GM23338 (cell line): ENCODE data around the gene RFX8. TPM values are rescaled to one million over a fixed set of nuclear protein-coding genes. Genes with fewer than 3 reads are reported as not detected.

Experiments
- ATAC-seq: fragments of 200-7000 bp; cut with Tn5 transposase; 3 replicates; pipeline ENCODE4 v1.9.1; 2020
- DNase-seq: peaks from one replicate; pipeline ENCODE4 v3.0.0-alpha.2; 2015; ENCODE audit warnings: low spot score
- H2AFZ ChIP-seq: fragments of 200-600 bp; sonication (generic); 2 replicates; pipeline ENCODE4 v1.8.0; 2016; ENCODE audit warnings: antibody characterized with exemption, mild to moderate bottlenecking, moderate library complexity
- H3F3A ChIP-seq: fragments of 200-600 bp; sonication (generic); replicated peaks from 2 replicates; pipeline ENCODE4 v1.8.0; 2017; ENCODE audit warnings: antibody characterized with exemption, mixed run types, low read depth
- H3K27ac ChIP-seq: fragments of 200-600 bp; sonication (generic); 2 replicates; pipeline ENCODE4 v1.6.1; 2016; ENCODE audit warnings: low read depth
- H3K27me3 ChIP-seq: fragments of 200-600 bp; sonication (generic); 2 replicates; pipeline ENCODE4 v1.8.0; 2016; ENCODE audit warnings: mild to moderate bottlenecking, mixed run types, moderate library complexity; ENCODE audit not compliant: insufficient read depth
- H3K36me3 ChIP-seq: fragments of 200-600 bp; sonication (generic); 2 replicates; pipeline ENCODE4 v1.8.0; 2016; ENCODE audit warnings: mild to moderate bottlenecking; ENCODE audit not compliant: insufficient read depth
- H3K4me1 ChIP-seq: fragments of 200-600 bp; sonication (generic); 2 replicates; pipeline ENCODE4 v1.8.0; 2016; ENCODE audit warnings: mild to moderate bottlenecking, moderate library complexity; ENCODE audit not compliant: insufficient read depth
- H3K4me2 ChIP-seq: fragments of 200-600 bp; sonication (generic); 2 replicates; pipeline ENCODE4 v1.7.1; 2017; ENCODE audit warnings: mixed run types
- H3K4me3 ChIP-seq: fragments of 200-600 bp; sonication (generic); 2 replicates; pipeline ENCODE4 v1.6.1; 2016; ENCODE audit warnings: mixed run types
- H3K79me2 ChIP-seq: fragments of 200-600 bp; sonication (generic); replicated peaks from 2 replicates; pipeline ENCODE4 v1.8.0; 2017; ENCODE audit warnings: mild to moderate bottlenecking; ENCODE audit not compliant: insufficient read depth
- H3K9me2 ChIP-seq: fragments of 200-600 bp; sonication (generic); 2 replicates; pipeline ENCODE4 v1.8.0; 2017; ENCODE audit not compliant: insufficient read depth
- H4K20me1 ChIP-seq: fragments of 200-600 bp; sonication (generic); replicated peaks from 2 replicates; pipeline ENCODE4 v1.8.0; 2017; ENCODE audit warnings: mild to moderate bottlenecking; ENCODE audit not compliant: insufficient read depth
- H3K27ac Mint-ChIP-seq: 2 replicates; pipeline ENCODE4 v1.8.0; 2020; ENCODE audit warnings: inconsistent platforms, mild to moderate bottlenecking, moderate library complexity, mixed read lengths
- H3K27me3 Mint-ChIP-seq: 3 replicates; pipeline ENCODE4 v1.8.0; 2022; ENCODE audit warnings: low read depth, mild to moderate bottlenecking, moderate library complexity, mixed read lengths, inconsistent platforms; ENCODE audit not compliant: insufficient read depth, poor library complexity
- H3K36me3 Mint-ChIP-seq: 3 replicates; pipeline ENCODE4 v1.8.0; 2021; ENCODE audit warnings: low read depth, mild to moderate bottlenecking, inconsistent platforms, moderate library complexity, mixed read lengths
- H3K4me1 Mint-ChIP-seq: 3 replicates; pipeline ENCODE4 v1.8.0; 2020; ENCODE audit warnings: mild to moderate bottlenecking, inconsistent platforms, mixed read lengths
- H3K4me3 Mint-ChIP-seq: 3 replicates; pipeline ENCODE4 v1.8.0; 2021; ENCODE audit warnings: moderate library complexity, mild to moderate bottlenecking, inconsistent platforms, mixed read lengths
- H3K9me3 Mint-ChIP-seq: 3 replicates; pipeline ENCODE4 v1.8.0; 2020; ENCODE audit warnings: moderate library complexity, mild to moderate bottlenecking, inconsistent platforms, mixed read lengths
- NANOG ChIP-seq: IDR thresholded peaks from 2 replicates; pipeline ENCODE4 v1.6.1; 2016; ENCODE audit warnings: antibody characterized with exemption, borderline replicate concordance
- REST ChIP-seq: IDR thresholded peaks from one replicate; pipeline ENCODE4 v1.6.1; 2018; ENCODE audit warnings: antibody characterized with exemption; ENCODE audit not compliant: unreplicated experiment
- ZNF114 ChIP-seq: fragments of 250-450 bp; sonication (Bioruptor Pico); IDR thresholded peaks from 2 replicates; pipeline ENCODE4 v1.5.0; 2020; ENCODE audit warnings: mild to moderate bottlenecking, moderate library complexity
- polyA plus RNA-seq: library from polyadenylated mRNA; unstranded; fragments of >200 nt; fragmentation: Nextera tagmentation; extraction: Ambion mirVana; gene quantifications from 2 replicates; pipeline ENCODE4 v1.2.1, GENCODE V29; 2016
- total RNA-seq: library from RNA; depleted of rRNA; stranded (reverse); fragments of >200 nt; shearing (Covaris generic); gene quantifications from 2 replicates; pipeline ENCODE4 v1.2.3, GENCODE V29; 2014
- TF ChIP-seq, protein P1 (sequence below): fragments of 250-450 bp; sonication (Bioruptor Pico); IDR thresholded peaks from 2 replicates; pipeline ENCODE4 v1.5.0; 2020; ENCODE audit warnings: mild to moderate bottlenecking, moderate library complexity

Gene RFX8
- total and polyA plus RNA-seq, 2 experiments from 2014 or later, result 0.65 to 1.5 TPM

- no peak overlapping the region for H3K27ac Mint-ChIP-seq
Measured at GRCh38 chr2:101480764-101481163, 5.9 kb upstream of the RFX8 start.

More at GRCh38 chr2:101480764-101481163, 5.9 kb upstream of the RFX8 start:
- Histone ChIP-seq H3K9me2 (no peaks in the 10 kb centered on the region), H3K27ac (no peak overlapping the region), H3K27me3 (no peaks in the 10 kb centered on the region), H4K20me1 (no peaks in the 10 kb centered on the region), H3K4me3 (no peak overlapping the region), H3K4me1 (peaks cover 22% of the 10 kb centered on the region), H3K4me2 (no peak overlapping the region), H2AFZ (no peak overlapping the region; the same call in 1 of the 2 replicates), H3K36me3 (no peaks in the 10 kb centered on the region), H3K79me2 (no peaks in the 10 kb centered on the region), H3F3A (peaks cover 5% of the 10 kb centered on the region; the same call in 1 of the 2 replicates)
- H3K4me3 Mint-ChIP-seq, result no peak overlapping the region
- peaks cover 3% of the 10 kb centered on the region for H3K27me3 Mint-ChIP-seq
- no peak for TF ChIP-seq ZNF114 (CRISPR knock-in tag)
- TF ChIP-seq, protein P1, sequence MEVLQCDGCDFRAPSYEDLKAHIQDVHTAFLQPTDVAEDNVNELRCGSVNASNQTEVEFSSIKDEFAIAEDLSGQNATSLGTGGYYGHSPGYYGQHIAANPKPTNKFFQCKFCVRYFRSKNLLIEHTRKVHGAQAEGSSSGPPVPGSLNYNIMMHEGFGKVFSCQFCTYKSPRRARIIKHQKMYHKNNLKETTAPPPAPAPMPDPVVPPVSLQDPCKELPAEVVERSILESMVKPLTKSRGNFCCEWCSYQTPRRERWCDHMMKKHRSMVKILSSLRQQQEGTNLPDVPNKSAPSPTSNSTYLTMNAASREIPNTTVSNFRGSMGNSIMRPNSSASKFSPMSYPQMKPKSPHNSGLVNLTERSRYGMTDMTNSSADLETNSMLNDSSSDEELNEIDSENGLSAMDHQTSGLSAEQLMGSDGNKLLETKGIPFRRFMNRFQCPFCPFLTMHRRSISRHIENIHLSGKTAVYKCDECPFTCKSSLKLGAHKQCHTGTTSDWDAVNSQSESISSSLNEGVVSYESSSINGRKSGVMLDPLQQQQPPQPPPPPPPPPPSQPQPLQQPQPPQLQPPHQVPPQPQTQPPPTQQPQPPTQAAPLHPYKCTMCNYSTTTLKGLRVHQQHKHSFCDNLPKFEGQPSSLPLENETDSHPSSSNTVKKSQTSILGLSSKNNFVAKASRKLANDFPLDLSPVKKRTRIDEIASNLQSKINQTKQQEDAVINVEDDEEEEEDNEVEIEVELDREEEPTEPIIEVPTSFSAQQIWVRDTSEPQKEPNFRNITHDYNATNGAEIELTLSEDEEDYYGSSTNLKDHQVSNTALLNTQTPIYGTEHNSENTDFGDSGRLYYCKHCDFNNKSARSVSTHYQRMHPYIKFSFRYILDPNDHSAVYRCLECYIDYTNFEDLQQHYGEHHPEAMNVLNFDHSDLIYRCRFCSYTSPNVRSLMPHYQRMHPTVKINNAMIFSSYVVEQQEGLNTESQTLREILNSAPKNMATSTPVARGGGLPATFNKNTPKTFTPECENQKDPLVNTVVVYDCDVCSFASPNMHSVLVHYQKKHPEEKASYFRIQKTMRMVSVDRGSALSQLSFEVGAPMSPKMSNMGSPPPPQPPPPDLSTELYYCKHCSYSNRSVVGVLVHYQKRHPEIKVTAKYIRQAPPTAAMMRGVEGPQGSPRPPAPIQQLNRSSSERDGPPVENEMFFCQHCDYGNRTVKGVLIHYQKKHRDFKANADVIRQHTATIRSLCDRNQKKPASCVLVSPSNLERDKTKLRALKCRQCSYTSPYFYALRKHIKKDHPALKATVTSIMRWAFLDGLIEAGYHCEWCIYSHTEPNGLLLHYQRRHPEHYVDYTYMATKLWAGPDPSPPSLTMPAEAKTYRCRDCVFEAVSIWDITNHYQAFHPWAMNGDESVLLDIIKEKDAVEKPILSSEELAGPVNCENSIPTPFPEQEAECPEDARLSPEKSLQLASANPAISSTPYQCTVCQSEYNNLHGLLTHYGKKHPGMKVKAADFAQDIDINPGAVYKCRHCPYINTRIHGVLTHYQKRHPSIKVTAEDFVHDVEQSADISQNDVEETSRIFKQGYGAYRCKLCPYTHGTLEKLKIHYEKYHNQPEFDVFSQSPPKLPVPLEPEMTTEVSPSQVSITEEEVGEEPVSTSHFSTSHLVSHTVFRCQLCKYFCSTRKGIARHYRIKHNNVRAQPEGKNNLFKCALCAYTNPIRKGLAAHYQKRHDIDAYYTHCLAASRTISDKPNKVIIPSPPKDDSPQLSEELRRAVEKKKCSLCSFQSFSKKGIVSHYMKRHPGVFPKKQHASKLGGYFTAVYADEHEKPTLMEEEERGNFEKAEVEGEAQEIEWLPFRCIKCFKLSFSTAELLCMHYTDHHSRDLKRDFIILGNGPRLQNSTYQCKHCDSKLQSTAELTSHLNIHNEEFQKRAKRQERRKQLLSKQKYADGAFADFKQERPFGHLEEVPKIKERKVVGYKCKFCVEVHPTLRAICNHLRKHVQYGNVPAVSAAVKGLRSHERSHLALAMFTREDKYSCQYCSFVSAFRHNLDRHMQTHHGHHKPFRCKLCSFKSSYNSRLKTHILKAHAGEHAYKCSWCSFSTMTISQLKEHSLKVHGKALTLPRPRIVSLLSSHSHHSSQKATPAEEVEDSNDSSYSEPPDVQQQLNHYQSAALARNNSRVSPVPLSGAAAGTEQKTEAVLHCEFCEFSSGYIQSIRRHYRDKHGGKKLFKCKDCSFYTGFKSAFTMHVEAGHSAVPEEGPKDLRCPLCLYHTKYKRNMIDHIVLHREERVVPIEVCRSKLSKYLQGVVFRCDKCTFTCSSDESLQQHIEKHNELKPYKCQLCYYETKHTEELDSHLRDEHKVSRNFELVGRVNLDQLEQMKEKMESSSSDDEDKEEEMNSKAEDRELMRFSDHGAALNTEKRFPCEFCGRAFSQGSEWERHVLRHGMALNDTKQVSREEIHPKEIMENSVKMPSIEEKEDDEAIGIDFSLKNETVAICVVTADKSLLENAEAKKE (CRISPR knock-in tag), result no peak
- TF ChIP-seq REST, result no peak
- no peak for TF ChIP-seq NANOG
- H3K36me3 Mint-ChIP-seq, result no peaks in the 10 kb centered on the region
- no peaks in the 10 kb centered on the region; the same call in 2 of the 3 replicates for H3K9me3 Mint-ChIP-seq
- peaks cover 21% of the 10 kb centered on the region for H3K4me1 Mint-ChIP-seq
- ATAC-seq, result no peak
- DNase-seq, result no peak
